Peyer's patch (tissue), 4 donors: ENCODE measurements around the gene KIDINS220. TPM values are rescaled to one million over a fixed set of nuclear protein-coding genes. Genes with fewer than 3 reads are reported as not detected.

Source experiments
- DNase-seq, 3 donors: peaks; one replicate each; pipeline ENCODE4 v3.0.0-alpha.2; 2017 to 2019
- H3K27ac ChIP-seq, 4 donors: fragments of 200-600 bp; sonication (generic); one replicate each; pipeline ENCODE4 v1.5.1; 2016 to 2019
- H3K27me3 ChIP-seq, 2 donors: fragments of 200-600 bp; sonication (generic); one replicate each; pipeline ENCODE4 v1.5.1; 2019
- H3K36me3 ChIP-seq, 3 donors: fragments of 200-600 bp; sonication (generic); one replicate each; pipeline ENCODE4 v1.5.1; 2016 to 2019
- H3K4me1 ChIP-seq, 4 donors: fragments of 200-600 bp; sonication (generic); one replicate each; pipeline ENCODE4 v1.5.1; 2016 to 2019
- H3K4me3 ChIP-seq, 4 donors: fragments of 200-600 bp; sonication (generic); 1 replicate in 3 of 4; 2 replicates in 1 of 4; pipeline ENCODE4 v1.5.1; 2016 to 2019; ENCODE audit warnings: mild to moderate bottlenecking in 1 of 4
- H3K9me3 ChIP-seq, 4 donors: fragments of 200-600 bp; sonication (generic); one replicate each; pipeline ENCODE4 v1.5.1; 2016 to 2019; ENCODE audit warnings: mild to moderate bottlenecking in 1 of 4
- CTCF ChIP-seq, 6 experiments: fragments of 450-650 bp in 4 of 6; fragments of 200-600 bp in 2 of 6; sonication (generic) in 1 of 6; IDR thresholded peaks; one replicate each; pipeline ENCODE4 v1.5.1; 2017 to 2019; ENCODE audit warnings: antibody characterized with exemption in 6 of 6, mild to moderate bottlenecking in 3 of 6, moderate library complexity in 1 of 6
- POLR2A ChIP-seq, 2 donors: fragments of 450-650 bp; IDR thresholded peaks; one replicate each; pipeline ENCODE4 v1.5.1; 2017; ENCODE audit warnings: antibody characterized with exemption in 2 of 2, mild to moderate bottlenecking in 2 of 2, moderate library complexity in 2 of 2
- total RNA-seq, 4 donors: library from RNA; depleted of rRNA; stranded (reverse); fragments of >200 nt; gene quantifications; one replicate each; pipeline ENCODE4 v1.1.0, GENCODE V29; 2016

KIDINS220 gene
- total RNA-seq, 4 donors from 2014 or later = 57.8 to 88.3 (median 70.4) TPM

GRCh38 chr2:8701681-8702379 is 135.6 kb downstream of the KIDINS220 start:
- Histone ChIP-seq H3K27me3 (no peaks in the 10 kb centered on the region), H3K4me3 (no peak overlapping the region), H3K9me3 (no peaks in the 10 kb centered on the region), H3K27ac (no peak overlapping the region), H3K4me1 (no peaks in the 10 kb centered on the region), H3K36me3 (no peaks in the 10 kb centered on the region)
- no peak for TF ChIP-seq POLR2A (IDR thresholded peaks at IDR 0.05)
- no peak for TF ChIP-seq CTCF (IDR thresholded peaks at IDR 0.05)
- DNase-seq = no peak

GRCh38 chr2:8699839-8700238 is 137.6 kb downstream of the KIDINS220 start:
- no peak overlapping the region for H3K27ac ChIP-seq
- no peaks in the 10 kb centered on the region for H3K9me3 ChIP-seq
- DNase-seq = no peak
- no peaks in the 10 kb centered on the region for H3K4me1 ChIP-seq
- no peaks in the 10 kb centered on the region for H3K36me3 ChIP-seq
- no peaks in the 10 kb centered on the region for H3K27me3 ChIP-seq
- TF ChIP-seq CTCF (IDR thresholded peaks at IDR 0.05) (no peak), POLR2A (IDR thresholded peaks at IDR 0.05) (no peak)
- no peak overlapping the region for H3K4me3 ChIP-seq

GRCh38 chr2:8697190-8697589 is 140.2 kb downstream of the KIDINS220 start:
- peaks cover 0 to 7% (median 0%) of the 10 kb centered on the region in 4 donors for H3K4me1 ChIP-seq
- no peak overlapping the region for H3K27ac ChIP-seq
- no peaks in the 10 kb centered on the region for H3K27me3 ChIP-seq
- no peaks in the 10 kb centered on the region for H3K36me3 ChIP-seq
- no peaks in the 10 kb centered on the region for H3K9me3 ChIP-seq
- TF ChIP-seq POLR2A (IDR thresholded peaks at IDR 0.05) (no peak), CTCF (IDR thresholded peaks at IDR 0.05) (no peak)
- no peak for DNase-seq
- no peak overlapping the region for H3K4me3 ChIP-seq

- H3K27me3 ChIP-seq = no peaks in the 10 kb centered on the region
- H3K4me3 ChIP-seq = no peak overlapping the region
- no peak for DNase-seq
- TF ChIP-seq POLR2A (IDR thresholded peaks at IDR 0.05) (no peak), CTCF (IDR thresholded peaks at IDR 0.05) (no peak)
- H3K27ac ChIP-seq = no peak overlapping the region
- no peaks in the 10 kb centered on the region for H3K9me3 ChIP-seq
- peaks cover 0 to 7% (median 0%) of the 10 kb centered on the region in 4 donors for H3K4me1 ChIP-seq
- no peaks in the 10 kb centered on the region for H3K36me3 ChIP-seq
These were observed 142.7 kb downstream of the KIDINS220 start for GRCh38 chr2:8694737-8695136.

GRCh38 chr2:8693157-8693821 is 144.1 kb downstream of the KIDINS220 start:
- peak in 2 of 3 donors; percentile 60 to 73 for DNase-seq
- no peaks in the 10 kb centered on the region for H3K27me3 ChIP-seq
- H3K4me1 ChIP-seq = peaks cover 0 to 7% (median 0%) of the 10 kb centered on the region in 4 donors
- H3K27ac ChIP-seq = no peak overlapping the region
- H3K36me3 ChIP-seq = no peaks in the 10 kb centered on the region
- H3K9me3 ChIP-seq = no peaks in the 10 kb centered on the region
- peak overlapping the region in 2 of 4 donors; percentile 12 to 18 for H3K4me3 ChIP-seq
- TF ChIP-seq POLR2A (IDR thresholded peaks at IDR 0.05) (no peak), CTCF (IDR thresholded peaks at IDR 0.05) (peak in 4 of 6 experiments; percentile 34 to 64 (median 48))
